AG08396 (cell line): Measurements from ENCODE around the gene TMC2.
A peak's percentile ranks its signal among the peaks of the same experiment; 100 is the strongest.
"Not testable (repeated sequence)": the region's sequence is repeated elsewhere in the genome, so short reads cannot be mapped to it uniquely, and the experiment has no call there.

Source experiments
- DNase-seq: peaks from one replicate; pipeline ENCODE4 v3.0.0; 2012; ENCODE audit warnings: low spot score, mixed read lengths

TMC2 gene

GRCh38 chr20:2536560-2536986, at the start of gene TMC2:
TMC2 (plus strand) TSS chr20:2536573; CDS start chr20:2536622, 49 bp downstream.
- no peak for DNase-seq

- DNase-seq: not testable (repeated sequence)
Observed at GRCh38 chr20:2502808-2503384, 33.5 kb upstream of the TMC2 start.

GRCh38 chr20:2504803-2505202, 31.6 kb upstream of the TMC2 start:
- not testable (repeated sequence) for DNase-seq

GRCh38 chr20:2506426-2506825, 29.9 kb upstream of the TMC2 start:
- DNase-seq: not testable (repeated sequence)

GRCh38 chr20:2507464-2507863, 28.9 kb upstream of the TMC2 start:
- peak; percentile 30 for DNase-seq

- DNase-seq: peak; percentile 41
Observed at GRCh38 chr20:2507875-2508630, 28.3 kb upstream of the TMC2 start.

- peak; percentile 88 for DNase-seq
Observed at GRCh38 chr20:2508631-2509467, 27.5 kb upstream of the TMC2 start, which contains the start of gene ZNF343. ZNF343 (minus strand) TSS chr20:2508915; CDS start chr20:2493895, 15,020 bp downstream.

GRCh38 chr20:2509468-2509781, 26.9 kb upstream of the TMC2 start:
- DNase-seq: no peak

GRCh38 chr20:2509794-2510193, 26.6 kb upstream of the TMC2 start:
- no peak for DNase-seq

- DNase-seq: no peak
Observed at GRCh38 chr20:2515203-2515602, 21.2 kb upstream of the TMC2 start.

- no peak for DNase-seq
Observed at GRCh38 chr20:2516399-2516798, 20.0 kb upstream of the TMC2 start.

GRCh38 chr20:2518096-2518495, 18.3 kb upstream of the TMC2 start:
- no peak for DNase-seq

GRCh38 chr20:2518558-2518957, 17.8 kb upstream of the TMC2 start:
- DNase-seq: no peak

- DNase-seq: no peak
Observed at GRCh38 chr20:2519115-2519809, 17.1 kb upstream of the TMC2 start.

- no peak for DNase-seq
Observed at GRCh38 chr20:2520617-2521016, 15.8 kb upstream of the TMC2 start.

- DNase-seq: peak; percentile 50
Observed at GRCh38 chr20:2521369-2522305, 14.7 kb upstream of the TMC2 start.

- not testable (repeated sequence) for DNase-seq
Observed at GRCh38 chr20:2522826-2523429, 13.4 kb upstream of the TMC2 start.

GRCh38 chr20:2523919-2524708, 12.3 kb upstream of the TMC2 start:
- peak; percentile 86 for DNase-seq

GRCh38 chr20:2524709-2525506, 11.5 kb upstream of the TMC2 start:
- peak; percentile 77 for DNase-seq
